Measurements from ENCODE around the gene NFILZ.

DNA sequence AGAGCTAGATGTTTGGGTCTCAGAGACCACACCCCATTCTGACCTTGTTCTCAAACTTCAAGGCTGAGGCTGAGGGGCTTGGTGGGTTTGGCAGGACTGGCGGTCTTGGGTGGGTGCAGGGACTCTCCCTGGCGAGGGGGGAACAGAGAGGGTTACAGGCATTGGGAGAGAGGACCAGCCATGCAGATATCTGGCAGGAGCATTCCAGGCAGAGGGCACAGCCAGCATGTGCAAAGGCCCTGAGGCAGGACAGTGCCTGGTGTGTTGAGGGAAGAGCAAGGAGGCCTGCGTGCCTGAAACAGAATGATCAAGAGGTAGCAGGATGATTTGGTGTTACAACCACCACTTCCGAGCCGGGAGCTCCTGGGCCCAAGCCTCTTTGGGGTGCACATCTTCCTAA lies 27.4 kb downstream of the NFILZ start:
- TF ChIP-seq, protein P1, sequence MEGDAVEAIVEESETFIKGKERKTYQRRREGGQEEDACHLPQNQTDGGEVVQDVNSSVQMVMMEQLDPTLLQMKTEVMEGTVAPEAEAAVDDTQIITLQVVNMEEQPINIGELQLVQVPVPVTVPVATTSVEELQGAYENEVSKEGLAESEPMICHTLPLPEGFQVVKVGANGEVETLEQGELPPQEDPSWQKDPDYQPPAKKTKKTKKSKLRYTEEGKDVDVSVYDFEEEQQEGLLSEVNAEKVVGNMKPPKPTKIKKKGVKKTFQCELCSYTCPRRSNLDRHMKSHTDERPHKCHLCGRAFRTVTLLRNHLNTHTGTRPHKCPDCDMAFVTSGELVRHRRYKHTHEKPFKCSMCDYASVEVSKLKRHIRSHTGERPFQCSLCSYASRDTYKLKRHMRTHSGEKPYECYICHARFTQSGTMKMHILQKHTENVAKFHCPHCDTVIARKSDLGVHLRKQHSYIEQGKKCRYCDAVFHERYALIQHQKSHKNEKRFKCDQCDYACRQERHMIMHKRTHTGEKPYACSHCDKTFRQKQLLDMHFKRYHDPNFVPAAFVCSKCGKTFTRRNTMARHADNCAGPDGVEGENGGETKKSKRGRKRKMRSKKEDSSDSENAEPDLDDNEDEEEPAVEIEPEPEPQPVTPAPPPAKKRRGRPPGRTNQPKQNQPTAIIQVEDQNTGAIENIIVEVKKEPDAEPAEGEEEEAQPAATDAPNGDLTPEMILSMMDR (IDR thresholded peaks at IDR 0.05; ENCODE audit: control extremely low read depth in 1 of 3, insufficient read depth in 1 of 3, low read depth in 1 of 3, low read length in 3 of 3): no peak
- TF ChIP-seq RFX5 (IDR thresholded peaks at IDR 0.05; ENCODE audit: borderline replicate concordance, low read depth, low read length) (no peak), CEBPB (IDR thresholded peaks at IDR 0.05; ENCODE audit: low read depth, low read length) (no peak), PHF8 (conservative IDR thresholded peaks at IDR 0.05; ENCODE audit: low read depth, low read length) (no peak), RAD21 (IDR thresholded peaks at IDR 0.05 in 1 of 2, conservative IDR thresholded peaks at IDR 0.05 in 1 of 2; ENCODE audit: low read depth in 2 of 2, low read length in 2 of 2) (no peak)

All from H1 (cell line).